IMR-90 (cell line): ENCODE results near the gene RPA4. TPM values are rescaled to one million over a fixed set of nuclear protein-coding genes. Genes with fewer than 3 reads are reported as not detected.

ENCODE experiments used
- ATAC-seq: fragments of 200-7000 bp; cut with Tn5 transposase; 2 replicates; pipeline ENCODE4 v1.9.1; 2020; ENCODE audit warnings: low read depth, mild to moderate bottlenecking, moderate library complexity
- BruUV-seq: library from RNA; stranded (reverse); fragments of 400-500 nt; replicated peaks from 2 replicates; lab custom pipeline; 2021; lab: Mats Ljungman, UMichigan
- CTCF ChIA-PET: fragments of 300-600 bp; formaldehyde crosslinking; extraction: SDS; loops from one replicate; lab custom pipeline; 2021; ENCODE audit warnings: antibody characterized with exemption; lab: Yijun Ruan, JAX
- POLR2A ChIA-PET: fragments of 300-600 bp; sonication (Branson Sonifier 250); formaldehyde crosslinking; loops from one replicate; lab custom pipeline; 2022; ENCODE audit warnings: antibody characterized with exemption; ENCODE audit not compliant: unreplicated experiment; lab: Charles Lee
- DNase-seq: peaks from one replicate; pipeline ENCODE4 v3.0.0; 2013
- H2AFZ ChIP-seq: replicated peaks from 2 replicates; pipeline ENCODE3; 2013; ENCODE audit warnings: low read length, mild to moderate bottlenecking; ENCODE audit not compliant: poor library complexity
- H2AK5ac ChIP-seq: 2 replicates; pipeline ENCODE4 v1.6.1; 2013; ENCODE audit warnings: low read depth, low read length, inconsistent platforms
- H2AK9ac ChIP-seq: replicated peaks from 2 replicates; pipeline ENCODE3; 2013; ENCODE audit warnings: mild to moderate bottlenecking, low read depth, low read length, moderate library complexity; ENCODE audit not compliant: poor library complexity
- H2BK120ac ChIP-seq: 2 replicates; pipeline ENCODE4 v1.6.1; 2013; ENCODE audit warnings: low read depth, low read length, inconsistent platforms
- H2BK15ac ChIP-seq: 3 replicates; pipeline ENCODE4 v1.6.1; 2013; ENCODE audit warnings: low read depth, low read length, inconsistent platforms
- H2BK20ac ChIP-seq: 2 replicates; pipeline ENCODE4 v1.6.1; 2013; ENCODE audit warnings: low read depth, mild to moderate bottlenecking, inconsistent platforms, low read length, moderate library complexity
- H2BK5ac ChIP-seq: 2 replicates; pipeline ENCODE4 v1.6.1; 2013; ENCODE audit warnings: mild to moderate bottlenecking, low read depth, low read length, inconsistent platforms; ENCODE audit not compliant: poor library complexity, severe bottlenecking
- H3K14ac ChIP-seq: replicated peaks from 2 replicates; pipeline ENCODE4 v1.6.1; 2013; ENCODE audit warnings: low read depth, low read length, inconsistent platforms
- H3K18ac ChIP-seq: 2 replicates; pipeline ENCODE4 v1.6.1; 2013; ENCODE audit warnings: low read depth, low read length, control low read depth
- H3K23ac ChIP-seq: 2 replicates; pipeline ENCODE4 v1.6.1; 2013; ENCODE audit warnings: low read depth, low read length, inconsistent platforms
- H3K27ac ChIP-seq: 2 replicates; pipeline ENCODE4 v1.5.1; 2013; ENCODE audit warnings: mild to moderate bottlenecking, control low read depth, low read length; ENCODE audit not compliant: insufficient read depth
- H3K27me3 ChIP-seq: 2 replicates; pipeline ENCODE4 v1.6.1; 2013; ENCODE audit warnings: low read length; ENCODE audit not compliant: control insufficient read depth, insufficient read depth
- H3K36me3 ChIP-seq: 2 replicates; pipeline ENCODE4 v1.6.1; 2013; ENCODE audit warnings: low read length, mixed read lengths; ENCODE audit not compliant: control insufficient read depth, insufficient read depth
- H3K4ac ChIP-seq: 2 replicates; pipeline ENCODE4 v1.6.1; 2013; ENCODE audit warnings: low read depth, low read length, inconsistent platforms
- H3K4me1 ChIP-seq: 2 replicates; pipeline ENCODE4 v1.6.1; 2013; ENCODE audit warnings: low read length, mixed read lengths; ENCODE audit not compliant: control insufficient read depth, insufficient read depth
- H3K4me2 ChIP-seq: 2 replicates; pipeline ENCODE4 v1.6.1; 2013; ENCODE audit warnings: low read depth, mild to moderate bottlenecking, control low read depth, low read length, moderate library complexity
- H3K4me3 ChIP-seq: 2 replicates; pipeline ENCODE4 v1.5.1; 2013; ENCODE audit warnings: low read depth, mild to moderate bottlenecking, control low read depth, low read length, moderate library complexity; ENCODE audit not compliant: insufficient read depth
- H3K56ac ChIP-seq: 2 replicates; pipeline ENCODE4 v1.6.1; 2013; ENCODE audit warnings: low read length, inconsistent platforms; ENCODE audit not compliant: insufficient read depth; ENCODE audit errors: extremely low read depth
- H3K79me1 ChIP-seq, 2 experiments: 2 replicates each; pipeline ENCODE4 v1.6.1; 2013; ENCODE audit warnings: low read length in 2 of 2, inconsistent platforms in 1 of 2, low read depth in 1 of 2
- H3K9ac ChIP-seq: 2 replicates; pipeline ENCODE4 v1.6.1; 2013; ENCODE audit warnings: low read depth, low read length, control low read depth
- H3K9me1 ChIP-seq: 2 replicates; pipeline ENCODE4 v1.6.1; 2013; ENCODE audit warnings: low read length, inconsistent platforms; ENCODE audit not compliant: insufficient read depth
- H3K9me3 ChIP-seq: 2 replicates; pipeline ENCODE4 v1.6.1; 2013; ENCODE audit warnings: low read length; ENCODE audit not compliant: control insufficient read depth, insufficient read depth
- H4K20me1 ChIP-seq: 2 replicates; pipeline ENCODE4 v1.6.1; 2013; ENCODE audit warnings: low read length, inconsistent platforms; ENCODE audit not compliant: insufficient read depth
- H4K5ac ChIP-seq: 2 replicates; pipeline ENCODE4 v1.6.1; 2013; ENCODE audit warnings: mild to moderate bottlenecking, low read depth, low read length, control low read depth
- H4K8ac ChIP-seq, 2 experiments: 2 replicates each; pipeline ENCODE4 v1.6.1; 2013; ENCODE audit warnings: low read depth in 2 of 2, low read length in 2 of 2, control low read depth in 1 of 2, inconsistent platforms in 1 of 2
- H4K91ac ChIP-seq: 2 replicates; pipeline ENCODE4 v1.6.1; 2013; ENCODE audit warnings: low read depth, low read length, inconsistent platforms; ENCODE audit not compliant: insufficient read depth
- BHLHE40 ChIP-seq: fragments of 150-350 bp; IDR thresholded peaks from 2 replicates; pipeline ENCODE4 v1.6.1; 2016; ENCODE audit warnings: mild to moderate bottlenecking, low read depth, low read length
- CEBPB ChIP-seq: IDR thresholded peaks from 2 replicates; pipeline ENCODE4 v1.6.1; 2012; ENCODE audit warnings: low read depth, low read length, improper control_type of control experiment
- CHD1 ChIP-seq: IDR thresholded peaks from 2 replicates; pipeline ENCODE4 v1.6.1; 2012; ENCODE audit warnings: low read depth, low read length, improper control_type of control experiment
- FOS ChIP-seq: fragments of 150-350 bp; IDR thresholded peaks from 2 replicates; pipeline ENCODE4 v1.6.1; 2016; ENCODE audit warnings: low read depth, low read length
- MAFK ChIP-seq: IDR thresholded peaks from 2 replicates; pipeline ENCODE4 v1.6.1; 2012; ENCODE audit warnings: low read depth, low read length, improper control_type of control experiment
- MAZ ChIP-seq: IDR thresholded peaks from 2 replicates; pipeline ENCODE4 v1.6.1; 2012; ENCODE audit warnings: low read depth, mild to moderate bottlenecking, low read length, improper control_type of control experiment, moderate library complexity, borderline replicate concordance
- NFE2L2 ChIP-seq: fragments of 150-350 bp; IDR thresholded peaks from 2 replicates; pipeline ENCODE4 v1.6.1; 2016; ENCODE audit warnings: low read depth, mild to moderate bottlenecking, low read length
- POLR2A ChIP-seq: IDR thresholded peaks from 2 replicates; pipeline ENCODE4 v1.6.1; 2012; ENCODE audit warnings: mild to moderate bottlenecking, low read depth, low read length
- RAD21 ChIP-seq: IDR thresholded peaks from 2 replicates; pipeline ENCODE4 v1.6.1; 2012; ENCODE audit warnings: low read length, improper control_type of control experiment
- RCOR1 ChIP-seq: IDR thresholded peaks from 2 replicates; pipeline ENCODE4 v1.6.1; 2012; ENCODE audit warnings: mild to moderate bottlenecking, low read length, improper control_type of control experiment; ENCODE audit not compliant: insufficient replicate concordance
- RFX5 ChIP-seq: IDR thresholded peaks from 2 replicates; pipeline ENCODE4 v1.8.0; 2012; ENCODE audit warnings: low read depth, mild to moderate bottlenecking, low read length, moderate library complexity
- SMC3 ChIP-seq: fragments of 150-350 bp; IDR thresholded peaks from 2 replicates; pipeline ENCODE4 v1.6.1; 2016; ENCODE audit warnings: low read depth, mild to moderate bottlenecking, antibody characterized with exemption, low read length, moderate library complexity
- WGBS, 2 experiments: methylation state at CpG; one replicate each; pipeline versions ENCODE4 v1.1.5 to v1.1.7; 2013; ENCODE audit warnings: missing lambda C conversion rate in 2 of 2; ENCODE audit not compliant: insufficient read length in 1 of 2; ENCODE audit errors: extremely low coverage in 2 of 2; 5-methylcytosine and 5-hydroxymethylcytosine counted together
- dilution Hi-C: fragments of 300-500 bp; cut with HindIII; formaldehyde crosslinking; loops from one replicate; pipeline ENCODE4 v1.14.3; 2018; ENCODE audit warnings: low sequenced_read_pairs; ENCODE audit not compliant: unreplicated experiment
- in situ Hi-C: fragments of 300-500 bp; cut with MboI; formaldehyde crosslinking; loops from 3 replicates; pipeline ENCODE4 v1.14.3; 2019; ENCODE audit warnings: low sequenced_read_pairs, inconsistent platforms, mixed read lengths
- intact Hi-C: fragments of 100-400 bp; cut with micrococcal nuclease; formaldehyde crosslinking; loops from 2 replicates; pipeline ENCODE4 v1.10.0; 2022
- polyA plus RNA-seq, 3 experiments: library from polyadenylated mRNA; depleted of rRNA; stranded (reverse); fragments of >200 nt; gene quantifications; 2 replicates each; pipeline ENCODE4 v1.2.3, GENCODE V29; 2012; ENCODE audit warnings: low replicate concordance in 1 of 3
- total RNA-seq: library from RNA; depleted of rRNA; stranded (reverse); fragments of >200 nt; gene quantifications from 2 replicates; pipeline ENCODE4 v1.2.3, GENCODE V29; 2012
- TF ChIP-seq, protein P1 (sequence below): fragments of 150-350 bp; IDR thresholded peaks from 2 replicates; pipeline ENCODE4 v1.6.1; 2017; ENCODE audit warnings: mild to moderate bottlenecking, antibody characterized with exemption, low read length, low read depth
- TF ChIP-seq, protein P2 (sequence below): conservative IDR thresholded peaks from 2 replicates; pipeline ENCODE4 v1.5.1; 2012; ENCODE audit warnings: mild to moderate bottlenecking, low read depth, low read length, improper control_type of control experiment
- TF ChIP-seq, protein P3 (sequence below): fragments of 150-350 bp; IDR thresholded peaks from 2 replicates; pipeline ENCODE4 v1.6.1; 2016; ENCODE audit warnings: low read depth, mild to moderate bottlenecking, low read length, moderate library complexity, borderline replicate concordance

The RPA4 gene
- total and polyA plus RNA-seq, 2 of the 4 experiments (the other 2 are of a cell fraction) = 0.36 to 2.5 TPM

DNA sequence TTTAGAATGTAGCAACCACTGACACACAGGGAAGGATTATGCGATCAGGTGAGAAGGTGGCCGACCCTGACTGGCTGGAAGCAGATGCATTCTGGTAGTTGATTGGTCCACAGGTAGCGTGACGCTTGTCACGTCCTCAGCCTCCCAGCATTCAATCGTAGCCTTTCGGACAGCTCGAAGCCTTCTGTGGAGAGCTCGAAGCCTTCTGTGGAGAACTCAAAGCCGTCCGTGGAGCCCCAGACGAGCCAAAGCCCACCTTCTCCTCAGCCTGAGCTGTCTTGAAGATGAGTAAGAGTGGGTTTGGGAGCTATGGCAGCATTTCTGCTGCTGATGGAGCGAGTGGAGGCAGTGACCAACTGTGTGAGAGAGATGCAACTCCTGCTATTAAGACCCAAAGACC, 319 bp downstream of the RPA4 start:
- no peak overlapping the region for H2BK15ac ChIP-seq
- H3K4me1 ChIP-seq = no peaks in the 10 kb centered on the region
- H2BK20ac ChIP-seq = no peak overlapping the region
- H3K56ac ChIP-seq = no peak overlapping the region
- no peaks in the 10 kb centered on the region for H4K20me1 ChIP-seq
- no peak overlapping the region for H3K4ac ChIP-seq
- H3K23ac ChIP-seq = no peak overlapping the region
- H3K18ac ChIP-seq = no peak overlapping the region
- in situ Hi-C loops = no loop called here
- H3K79me1 ChIP-seq = no peaks in the 10 kb centered on the region
- no peak for ATAC-seq
- no peak overlapping the region for H4K91ac ChIP-seq
- no peak overlapping the region for H2AK9ac ChIP-seq
- H2BK5ac ChIP-seq = no peak overlapping the region
- no peak overlapping the region for H3K14ac ChIP-seq
- no peak overlapping the region for H3K4me2 ChIP-seq
- H3K9me1 ChIP-seq = no peaks in the 10 kb centered on the region; the same call in 1 of the 2 replicates
- H3K9ac ChIP-seq = no peak overlapping the region
- intact Hi-C loops = no loop called here
- H2AK5ac ChIP-seq = no peak overlapping the region
- WGBS, 2 experiments = 100% methylated on average over 2 of the region's 13 CpGs; no CpG with 5 or more reads in 1 of the 2 experiments
- no TSS peak for BruUV-seq
- H4K8ac ChIP-seq = no peak overlapping the region
- H2BK120ac ChIP-seq = no peak overlapping the region
- H4K5ac ChIP-seq = no peak overlapping the region
- H3K36me3 ChIP-seq = peaks cover 9% of the 10 kb centered on the region
- ChIA-PET CTCF (no interaction called here), POLR2A (no interaction called here)
- no peak for DNase-seq
- no peak overlapping the region for H3K4me3 ChIP-seq
- no peak for TF ChIP-seq RFX5
- no peak for TF ChIP-seq MAFK
- TF ChIP-seq, protein P1, sequence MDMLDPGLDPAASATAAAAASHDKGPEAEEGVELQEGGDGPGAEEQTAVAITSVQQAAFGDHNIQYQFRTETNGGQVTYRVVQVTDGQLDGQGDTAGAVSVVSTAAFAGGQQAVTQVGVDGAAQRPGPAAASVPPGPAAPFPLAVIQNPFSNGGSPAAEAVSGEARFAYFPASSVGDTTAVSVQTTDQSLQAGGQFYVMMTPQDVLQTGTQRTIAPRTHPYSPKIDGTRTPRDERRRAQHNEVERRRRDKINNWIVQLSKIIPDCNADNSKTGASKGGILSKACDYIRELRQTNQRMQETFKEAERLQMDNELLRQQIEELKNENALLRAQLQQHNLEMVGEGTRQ = no peak
- TF ChIP-seq FOS = no peak
- no peak for TF ChIP-seq NFE2L2
- TF ChIP-seq CEBPB = no peak
- TF ChIP-seq, protein P2, sequence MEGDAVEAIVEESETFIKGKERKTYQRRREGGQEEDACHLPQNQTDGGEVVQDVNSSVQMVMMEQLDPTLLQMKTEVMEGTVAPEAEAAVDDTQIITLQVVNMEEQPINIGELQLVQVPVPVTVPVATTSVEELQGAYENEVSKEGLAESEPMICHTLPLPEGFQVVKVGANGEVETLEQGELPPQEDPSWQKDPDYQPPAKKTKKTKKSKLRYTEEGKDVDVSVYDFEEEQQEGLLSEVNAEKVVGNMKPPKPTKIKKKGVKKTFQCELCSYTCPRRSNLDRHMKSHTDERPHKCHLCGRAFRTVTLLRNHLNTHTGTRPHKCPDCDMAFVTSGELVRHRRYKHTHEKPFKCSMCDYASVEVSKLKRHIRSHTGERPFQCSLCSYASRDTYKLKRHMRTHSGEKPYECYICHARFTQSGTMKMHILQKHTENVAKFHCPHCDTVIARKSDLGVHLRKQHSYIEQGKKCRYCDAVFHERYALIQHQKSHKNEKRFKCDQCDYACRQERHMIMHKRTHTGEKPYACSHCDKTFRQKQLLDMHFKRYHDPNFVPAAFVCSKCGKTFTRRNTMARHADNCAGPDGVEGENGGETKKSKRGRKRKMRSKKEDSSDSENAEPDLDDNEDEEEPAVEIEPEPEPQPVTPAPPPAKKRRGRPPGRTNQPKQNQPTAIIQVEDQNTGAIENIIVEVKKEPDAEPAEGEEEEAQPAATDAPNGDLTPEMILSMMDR = no peak
- no peak for TF ChIP-seq RCOR1
- no peak for TF ChIP-seq RAD21
- no peak for TF ChIP-seq POLR2A
- TF ChIP-seq, protein P3, sequence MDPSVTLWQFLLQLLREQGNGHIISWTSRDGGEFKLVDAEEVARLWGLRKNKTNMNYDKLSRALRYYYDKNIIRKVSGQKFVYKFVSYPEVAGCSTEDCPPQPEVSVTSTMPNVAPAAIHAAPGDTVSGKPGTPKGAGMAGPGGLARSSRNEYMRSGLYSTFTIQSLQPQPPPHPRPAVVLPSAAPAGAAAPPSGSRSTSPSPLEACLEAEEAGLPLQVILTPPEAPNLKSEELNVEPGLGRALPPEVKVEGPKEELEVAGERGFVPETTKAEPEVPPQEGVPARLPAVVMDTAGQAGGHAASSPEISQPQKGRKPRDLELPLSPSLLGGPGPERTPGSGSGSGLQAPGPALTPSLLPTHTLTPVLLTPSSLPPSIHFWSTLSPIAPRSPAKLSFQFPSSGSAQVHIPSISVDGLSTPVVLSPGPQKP = no peak
- TF ChIP-seq BHLHE40 = no peak
- TF ChIP-seq SMC3 = no peak
- TF ChIP-seq MAZ = no peak
- TF ChIP-seq CHD1 = no peak
- H3K27me3 ChIP-seq = no peaks in the 10 kb centered on the region
- H3K27ac ChIP-seq = no peak overlapping the region
- peak overlapping the region; percentile 32 for H2AFZ ChIP-seq
- no peaks in the 10 kb centered on the region for H3K9me3 ChIP-seq
- dilution Hi-C loops = no loop called here
